GM19468 (cell line): ENCODE results near the gene PAPOLG.
"Not testable (repeated sequence)": the region's sequence is repeated elsewhere in the genome, so short reads cannot be mapped to it uniquely, and the experiment has no call there.

Source experiments
- ATAC-seq: cut with Tn5 transposase; IDR thresholded peaks from one replicate; pipeline ENCODE4 v1.9.1; 2021; ENCODE audit warnings: mild to moderate bottlenecking, moderate library complexity, moderate number of reproducible peaks; ENCODE audit not compliant: unreplicated experiment; ENCODE audit errors: extremely low read depth

PAPOLG gene

DNA sequence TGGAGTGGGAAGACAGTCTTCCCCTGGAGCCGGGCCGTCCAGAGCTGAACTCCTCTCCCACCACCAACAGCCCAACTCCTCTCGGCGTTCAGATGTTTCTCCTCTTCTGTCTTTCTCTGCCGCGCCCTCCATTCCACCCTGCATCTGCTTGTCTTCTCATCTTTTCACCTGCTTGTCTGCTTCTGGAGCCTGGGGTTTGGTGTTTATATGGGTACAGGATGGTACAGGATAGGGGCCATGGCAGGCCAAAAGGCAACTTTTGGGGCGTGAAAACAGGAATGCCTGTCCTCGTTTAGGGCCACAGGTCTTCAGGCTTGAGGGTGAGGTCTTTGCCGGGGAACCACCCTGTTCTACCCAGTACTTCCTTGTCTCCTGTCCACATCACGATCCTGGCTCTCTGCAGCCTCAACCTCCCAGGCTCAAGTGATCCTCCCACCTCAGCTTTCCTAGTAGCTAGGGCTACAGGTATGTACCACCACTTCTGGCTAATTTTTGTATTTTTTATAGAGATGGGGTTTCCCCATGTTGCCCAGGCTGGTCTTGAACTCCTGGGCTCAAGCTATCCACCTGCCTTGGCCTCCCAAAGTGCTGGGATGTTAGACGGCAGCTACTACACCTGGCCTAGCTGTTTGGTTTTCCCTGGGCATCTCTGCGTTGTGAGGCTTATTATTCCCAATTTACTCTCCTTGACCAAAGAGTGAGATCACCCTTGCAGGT lies 64.5 kb downstream of the PAPOLG start:
- ATAC-seq, result no peak

DNA sequence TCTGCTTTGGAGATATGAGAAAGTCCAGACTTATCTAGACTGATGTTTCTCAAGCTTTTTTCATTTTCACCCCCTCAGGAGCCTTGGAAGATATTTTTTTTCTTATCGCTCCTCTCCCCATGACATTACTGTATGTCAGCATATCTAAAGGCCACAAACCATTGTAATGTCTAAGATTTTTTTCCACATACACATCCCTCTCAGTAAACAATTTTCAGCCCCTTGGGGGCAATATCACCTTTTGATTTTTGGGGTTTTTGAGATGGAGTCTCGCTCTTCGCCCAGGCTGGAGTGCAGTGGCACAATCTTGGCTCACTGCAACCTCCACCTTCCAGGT lies 65.0 kb downstream of the PAPOLG start:
- ATAC-seq, result no peak

DNA sequence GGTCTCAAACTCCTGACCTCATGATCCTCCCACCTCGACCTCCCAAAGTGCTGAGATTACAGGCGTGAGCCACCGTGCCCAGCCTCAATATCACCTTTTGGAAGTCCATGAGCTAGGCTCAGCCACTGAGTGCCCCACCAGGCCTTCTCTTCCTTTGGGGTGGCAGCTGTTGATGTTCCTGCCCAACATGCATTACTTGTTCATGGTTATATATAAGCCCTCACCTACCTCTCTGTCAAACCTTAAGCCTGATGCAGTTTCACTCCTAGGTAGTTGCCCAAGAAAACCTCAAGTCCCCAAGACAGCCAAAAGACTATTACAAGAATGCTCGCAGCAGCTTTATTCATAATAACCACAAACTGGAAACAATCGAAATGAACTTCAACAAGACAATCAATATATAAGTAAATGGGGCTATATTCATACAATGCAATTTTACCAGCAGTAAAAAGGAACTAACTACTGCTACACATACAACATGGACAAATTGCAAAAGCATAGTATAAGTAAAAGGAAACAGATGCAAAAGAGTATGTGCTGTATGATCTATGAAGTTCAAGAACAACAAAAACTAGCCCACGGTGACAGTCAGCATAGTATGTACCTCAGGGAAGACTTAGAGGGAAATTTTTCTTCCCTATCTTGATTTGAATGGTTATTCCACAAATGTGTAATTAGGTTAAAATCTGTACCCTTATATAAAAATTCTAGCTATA lies 65.7 kb downstream of the PAPOLG start:
- no peak for ATAC-seq

DNA sequence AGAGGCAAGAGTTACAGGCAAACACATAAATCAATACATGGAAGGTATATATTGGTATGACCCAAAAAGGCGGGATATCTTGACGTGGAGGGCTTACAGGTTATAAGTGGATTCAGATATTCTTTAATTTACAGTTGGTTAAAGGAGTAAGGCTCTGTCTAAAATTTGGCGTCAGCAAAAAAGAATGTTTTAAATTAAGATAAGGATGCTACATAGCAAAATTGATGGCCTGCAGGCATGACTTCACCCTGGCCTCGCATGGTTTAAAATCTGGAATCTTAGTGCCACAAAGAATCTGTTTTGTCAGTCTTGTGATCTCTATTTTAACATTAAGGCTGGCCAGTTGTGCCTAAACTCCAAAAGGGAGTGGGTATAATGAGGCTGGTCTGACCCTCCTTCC lies 66.9 kb downstream of the PAPOLG start:
- ATAC-seq, result no peak

DNA sequence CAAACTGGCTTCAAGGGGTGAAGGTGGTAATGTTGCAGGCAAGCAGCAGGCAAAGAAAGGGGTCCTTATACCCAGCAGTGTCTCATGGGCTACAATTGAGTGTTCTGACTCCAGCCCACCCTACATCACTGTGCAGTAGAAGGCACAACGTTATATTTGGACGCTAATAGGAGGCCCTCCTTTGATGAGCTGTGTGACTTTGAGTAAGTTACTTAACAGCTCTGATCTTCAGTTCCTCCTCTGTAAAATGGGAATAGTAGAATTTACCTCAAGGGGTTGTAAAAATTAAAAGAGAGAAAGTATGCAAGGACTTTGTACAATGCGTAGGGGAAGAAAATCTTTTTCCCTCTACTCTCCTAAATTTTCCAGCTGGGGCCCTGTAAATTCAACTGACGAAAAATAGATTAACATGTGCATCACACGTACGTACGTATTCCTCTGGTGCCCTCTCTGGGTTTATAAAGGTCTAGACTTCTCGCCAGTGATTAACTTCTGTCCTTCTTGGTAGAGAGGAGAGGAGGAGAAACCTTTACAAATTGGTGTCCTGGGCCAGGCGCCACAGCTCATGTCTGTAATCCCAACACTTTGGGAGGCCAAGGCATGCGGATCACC lies 67.7 kb downstream of the PAPOLG start:
- ATAC-seq, result no peak

DNA sequence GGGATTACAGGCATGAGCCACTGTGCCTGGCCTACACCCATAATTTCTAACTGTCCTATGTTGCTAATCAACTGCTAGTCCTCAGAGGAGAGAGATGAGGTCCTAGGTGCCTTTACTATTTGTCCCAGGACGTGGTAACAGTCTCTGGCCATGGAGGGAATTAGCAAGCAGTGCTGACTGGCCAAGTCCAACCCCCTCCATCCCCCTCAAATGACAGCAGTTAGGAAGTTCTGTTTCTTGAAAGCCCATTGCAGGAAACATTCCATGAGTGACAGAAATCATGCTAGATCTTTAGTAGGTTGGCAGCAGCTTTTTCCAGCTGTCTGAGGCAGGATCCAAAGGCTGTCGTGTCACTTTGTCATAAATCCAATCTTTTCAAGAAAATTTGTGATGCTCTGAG lies 69.6 kb downstream of the PAPOLG start:
- no peak for ATAC-seq

DNA sequence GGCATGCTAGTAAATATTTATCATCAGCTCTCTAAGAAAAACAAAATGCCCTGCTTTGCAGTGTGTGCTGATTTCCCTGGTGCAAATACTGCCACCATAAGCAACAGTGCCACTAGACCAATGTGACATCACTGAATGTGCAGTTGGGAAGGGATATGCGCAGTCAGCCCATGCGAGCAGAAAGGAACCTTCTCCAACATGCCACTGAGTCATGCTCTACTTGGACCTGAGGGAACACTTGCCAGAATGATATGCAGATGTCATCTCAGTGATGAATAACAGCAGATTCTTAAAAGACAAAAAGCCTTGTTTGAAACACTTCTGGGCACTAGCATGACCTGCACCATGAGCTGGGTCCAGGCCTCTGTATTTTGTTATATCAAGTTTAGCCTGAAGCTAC lies 70.0 kb downstream of the PAPOLG start:
- ATAC-seq, result no peak

DNA sequence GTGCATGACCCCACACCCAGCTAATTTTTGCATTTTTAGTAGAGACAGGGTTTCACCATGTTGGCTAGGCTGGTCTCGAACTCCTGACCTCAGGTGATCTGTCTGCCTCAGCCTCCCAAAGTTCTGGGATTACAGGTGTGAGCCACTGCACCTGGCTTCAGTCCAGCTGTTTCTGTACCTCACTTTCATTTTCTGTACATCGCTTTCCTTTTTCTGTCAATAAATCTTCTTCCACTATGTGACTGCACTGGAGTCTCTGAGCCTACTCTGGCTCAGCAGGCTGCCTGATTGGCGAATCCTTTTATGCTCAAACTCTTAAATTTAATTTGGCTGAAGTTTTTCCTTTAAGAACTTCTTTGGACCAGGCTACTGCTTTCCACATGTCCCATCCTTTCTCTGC lies 70.8 kb downstream of the PAPOLG start:
- not testable (repeated sequence) for ATAC-seq

DNA sequence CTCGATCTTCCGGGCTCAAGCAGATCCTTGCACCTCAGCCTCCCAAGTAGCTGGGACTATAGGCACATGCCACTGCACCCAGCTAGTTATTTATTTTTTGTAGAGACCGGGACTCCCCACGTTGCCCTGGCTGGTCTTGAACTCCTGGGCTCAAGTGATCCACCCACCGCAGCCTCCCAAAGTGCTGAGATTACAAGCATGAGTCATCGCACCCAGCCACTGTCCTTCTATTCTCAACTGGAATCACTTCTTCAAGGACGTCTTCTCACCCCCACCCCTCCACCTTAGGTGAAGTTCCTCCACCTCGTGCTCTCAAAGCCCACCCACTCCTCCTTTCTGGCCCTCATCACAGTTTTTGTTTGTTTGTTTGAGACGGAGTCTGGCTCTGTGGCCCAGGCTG lies 71.3 kb downstream of the PAPOLG start:
- no peak for ATAC-seq

DNA sequence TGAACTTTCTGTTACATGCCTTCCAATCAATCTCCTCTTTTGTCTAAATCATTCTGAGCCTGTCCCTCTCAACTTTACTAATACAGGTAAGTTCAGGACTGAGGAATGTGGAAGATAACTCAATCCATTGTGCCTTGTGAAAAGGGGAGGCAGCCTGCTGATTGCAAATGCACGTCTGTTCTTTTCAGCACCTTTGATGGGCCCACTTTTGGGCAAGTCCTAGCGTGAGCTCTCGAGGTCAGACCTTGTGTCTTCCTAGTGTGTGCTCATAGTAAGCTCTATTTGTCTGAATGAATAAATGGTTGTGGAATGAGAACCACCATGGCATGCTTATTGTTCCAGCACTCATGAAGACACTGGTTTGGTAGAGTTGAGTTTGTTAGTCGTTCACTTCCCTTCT lies 74.9 kb downstream of the PAPOLG start:
- no peak for ATAC-seq

DNA sequence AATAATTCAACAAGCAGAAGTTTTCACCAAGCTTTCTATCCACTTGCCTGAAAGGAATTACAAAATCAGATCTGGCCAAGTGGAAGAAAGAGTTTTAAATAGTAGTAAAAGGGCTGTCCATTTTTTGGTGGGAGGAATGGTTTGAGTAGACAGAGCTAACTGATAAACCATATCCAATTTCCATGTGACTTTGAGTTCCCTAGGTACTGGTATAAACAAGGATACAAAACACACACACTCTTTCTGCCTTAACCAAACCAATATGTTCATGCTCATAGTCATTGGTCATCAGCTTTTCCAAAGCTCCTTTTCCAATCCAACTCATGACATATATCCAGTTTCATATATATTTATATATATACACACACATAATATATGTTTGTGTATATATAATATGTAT lies 75.9 kb downstream of the PAPOLG start:
- no peak for ATAC-seq

DNA sequence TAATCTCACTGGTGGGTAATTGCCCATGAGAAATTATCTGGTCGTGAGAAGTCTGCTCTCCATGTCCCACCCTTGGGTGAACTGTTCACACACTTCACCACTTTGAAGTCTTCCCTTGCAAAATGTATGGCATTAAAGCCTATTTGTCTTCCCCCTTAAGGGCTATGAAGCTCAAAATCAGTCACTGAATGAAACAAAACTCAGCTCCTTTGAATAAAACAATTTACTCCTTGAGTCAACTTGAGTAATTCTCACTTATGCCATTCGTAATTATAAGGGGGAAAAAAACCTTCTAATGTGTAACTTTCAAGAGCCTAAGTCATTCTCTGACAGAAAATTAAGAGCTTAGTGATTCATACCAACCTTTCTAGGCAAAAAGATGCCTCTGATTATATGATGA lies 76.6 kb downstream of the PAPOLG start:
- ATAC-seq, result no peak

DNA sequence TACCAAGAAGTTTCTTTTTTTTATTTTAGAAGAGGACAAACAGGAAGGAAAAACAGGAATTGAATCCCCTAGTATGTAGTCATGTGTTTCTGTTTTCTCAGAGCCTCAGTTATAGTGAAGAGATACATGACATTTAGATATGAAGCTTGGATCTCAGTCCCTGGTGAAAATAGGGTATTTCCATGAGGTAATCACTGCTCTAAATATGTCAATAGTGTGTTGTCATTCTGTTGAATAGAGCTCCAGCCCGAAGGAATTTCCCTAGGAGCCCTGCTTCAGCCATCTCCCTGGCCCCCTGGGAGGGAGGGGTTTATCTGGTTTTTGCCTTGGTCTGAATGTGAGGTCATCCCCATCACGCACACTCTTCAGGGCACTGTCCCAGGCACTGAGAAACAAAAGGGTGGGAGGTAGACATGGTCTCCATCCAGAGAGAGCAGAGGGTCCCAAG lies 78.2 kb downstream of the PAPOLG start:
- ATAC-seq, result no peak

DNA sequence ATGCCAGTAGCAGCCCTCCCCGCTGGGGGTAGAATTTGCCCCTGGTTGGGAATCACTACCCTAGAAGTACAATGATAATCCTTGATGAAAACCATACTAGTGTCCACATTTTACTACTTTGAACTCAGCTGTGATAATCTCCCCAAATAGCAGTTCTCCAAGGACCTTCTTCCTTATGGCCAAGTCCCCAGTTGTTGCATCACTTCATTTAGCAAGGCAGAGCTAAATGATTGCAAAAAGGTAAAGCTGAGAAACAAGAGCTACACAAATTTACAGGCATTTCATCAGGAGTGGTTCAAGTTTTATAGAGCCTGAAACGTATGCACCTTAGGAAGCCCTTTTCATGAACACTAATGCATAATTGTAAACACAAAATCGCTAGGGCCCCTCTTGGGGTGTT lies 80.4 kb downstream of the PAPOLG start:
- no peak for ATAC-seq

DNA sequence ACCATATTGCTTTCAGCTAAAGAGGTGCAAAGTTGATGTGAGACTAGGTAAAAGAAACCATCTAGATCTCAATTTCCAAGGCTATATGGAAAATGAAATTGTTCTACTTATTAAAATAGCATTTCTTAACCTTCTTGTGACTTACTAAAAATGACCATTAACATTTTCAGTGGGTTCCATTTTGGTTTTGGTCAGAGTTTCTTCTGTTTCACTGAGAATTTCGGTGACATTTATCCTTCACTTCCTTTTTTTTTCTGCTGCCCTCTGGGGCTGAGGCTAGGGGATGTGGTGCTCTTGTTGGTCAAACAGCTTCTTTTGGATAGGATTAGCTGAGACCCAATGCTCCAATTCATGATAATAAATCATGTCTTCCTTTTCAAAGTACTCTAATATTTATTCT lies 81.1 kb downstream of the PAPOLG start:
- no peak for ATAC-seq

DNA sequence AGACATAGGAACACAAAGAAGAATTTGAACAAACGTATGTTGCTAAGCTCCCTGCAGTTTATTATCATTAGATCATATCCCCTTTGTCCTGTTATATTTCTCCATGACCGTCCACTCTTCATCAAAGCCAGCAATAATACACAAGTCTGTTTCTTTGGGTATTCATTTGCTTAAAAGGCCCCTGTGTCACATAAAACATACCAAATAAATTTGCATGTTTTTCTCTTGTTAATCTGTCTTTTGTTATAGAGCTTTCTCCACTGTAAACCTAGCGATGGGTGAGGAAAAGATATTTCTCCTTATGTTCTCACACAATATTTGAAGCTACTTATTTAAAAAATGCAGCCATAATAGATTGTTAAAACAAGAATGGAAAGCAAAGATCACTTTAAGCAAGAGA lies 82.4 kb downstream of the PAPOLG start:
- no peak for ATAC-seq

DNA sequence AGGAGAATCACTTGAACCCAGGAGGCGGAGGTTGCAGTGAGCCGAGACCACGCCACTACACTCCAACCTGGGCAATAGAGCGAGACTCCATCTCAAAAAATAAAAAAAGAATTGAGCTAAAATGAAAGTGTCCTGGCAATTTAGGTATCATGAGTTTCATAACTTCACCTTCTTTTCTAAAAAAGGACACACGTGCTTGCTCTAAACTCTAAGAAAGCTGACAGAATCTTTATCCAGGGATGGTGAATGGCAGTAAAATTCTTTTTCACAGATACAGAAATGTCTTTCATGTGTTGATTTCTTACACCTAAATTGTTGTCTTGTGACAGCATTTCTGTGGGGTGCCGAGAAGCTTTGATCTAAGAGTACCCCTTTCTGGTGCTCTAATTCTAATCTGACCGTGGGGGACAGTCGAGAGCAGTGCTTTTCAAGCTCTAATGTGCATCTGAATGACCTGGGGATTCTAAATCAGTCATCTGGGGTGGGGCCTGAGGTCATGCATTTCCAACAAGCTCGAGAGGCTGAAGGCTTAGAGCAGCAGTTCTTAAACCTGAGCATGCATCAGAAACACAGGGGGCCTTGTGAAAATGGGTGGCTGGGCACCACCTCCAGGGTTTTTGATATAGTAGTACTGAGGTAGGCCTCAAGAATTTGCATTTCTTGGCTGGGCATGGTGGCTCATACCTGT lies 83.2 kb downstream of the PAPOLG start:
- no peak for ATAC-seq

DNA sequence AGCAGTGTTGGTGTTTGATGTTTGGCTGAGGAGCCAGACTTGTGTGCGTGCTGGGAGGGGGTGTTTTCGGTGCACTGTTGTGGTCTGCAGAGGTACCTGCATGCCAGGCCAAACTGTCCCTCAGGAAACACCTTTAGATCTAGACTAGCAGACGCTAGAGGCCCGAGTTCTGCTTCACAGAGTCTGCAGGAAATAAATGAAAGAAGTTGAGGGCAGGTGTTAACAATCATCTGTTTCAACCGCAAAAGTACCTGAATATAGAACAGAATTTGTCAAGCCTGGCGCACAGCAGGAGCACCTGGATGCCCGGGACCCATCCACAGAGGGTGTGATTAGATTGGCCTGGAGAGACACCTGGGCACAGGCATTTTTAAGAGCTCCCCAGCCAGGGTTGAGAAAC lies 84.8 kb downstream of the PAPOLG start:
- peak; percentile 39 for ATAC-seq

DNA sequence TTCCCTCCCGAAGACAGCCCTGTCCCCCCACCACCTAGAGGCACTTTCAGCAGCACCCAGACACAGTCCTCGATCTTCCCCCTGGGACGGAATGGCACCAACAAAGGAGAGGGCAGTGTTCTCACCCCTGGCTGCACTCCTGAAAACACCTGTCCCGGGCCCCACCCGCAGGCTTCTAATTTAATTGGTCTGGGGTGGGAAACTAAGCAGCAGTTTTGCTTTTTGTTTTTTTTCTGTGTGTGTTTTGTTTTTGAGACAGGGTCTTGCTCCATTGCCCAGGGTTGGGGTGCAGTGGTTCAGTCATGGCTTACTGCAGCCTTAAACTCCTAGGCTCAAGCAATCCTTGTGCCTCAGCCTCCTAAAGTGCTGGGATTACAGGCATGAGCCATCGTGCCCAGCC lies 86.9 kb downstream of the PAPOLG start:
- ATAC-seq, result no peak

DNA sequence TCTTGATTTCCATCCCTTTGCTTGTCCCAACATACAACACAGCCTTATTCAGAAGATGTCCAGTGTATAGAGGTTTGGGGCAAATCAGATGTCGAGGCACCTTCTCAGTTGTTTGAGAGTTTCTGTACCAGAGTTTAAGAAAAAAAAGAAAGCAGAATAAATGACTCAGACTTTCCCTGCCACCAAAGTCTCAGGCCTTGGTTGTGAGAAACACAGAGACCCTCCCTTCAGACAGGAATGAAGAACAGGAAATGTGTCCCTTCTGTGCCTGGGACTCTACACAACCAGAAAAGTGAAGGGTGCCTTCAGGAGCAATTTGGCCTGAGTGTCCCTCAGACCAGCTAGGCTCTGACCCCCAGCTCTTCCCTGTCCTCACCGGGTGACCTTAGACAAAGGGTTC lies 88.0 kb downstream of the PAPOLG start:
- no peak for ATAC-seq

DNA sequence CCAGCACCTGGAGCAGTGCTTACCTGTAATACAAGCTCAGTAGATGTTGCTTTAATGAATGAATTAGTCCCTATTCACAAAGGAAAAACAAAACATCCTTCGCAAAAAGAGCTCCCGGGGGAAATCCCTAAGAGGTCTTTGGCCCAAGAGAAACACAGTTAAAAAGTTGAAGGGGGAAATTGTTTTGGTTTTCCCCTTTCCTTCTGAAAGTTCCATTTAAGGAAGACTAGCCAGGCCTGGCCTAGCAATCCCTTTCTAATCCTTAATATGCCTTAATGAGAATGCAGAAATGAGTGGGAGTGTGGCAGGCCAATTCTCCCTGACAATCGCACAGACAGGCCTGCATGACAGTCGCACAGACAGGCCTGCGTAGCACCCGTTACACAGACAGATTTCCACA lies 91.8 kb downstream of the PAPOLG start:
- ATAC-seq, result no peak
